Left ventricle myocardium superior (tissue), 1 donor: ENCODE measurements around the gene FAM131C. TPM values are rescaled to one million over a fixed set of nuclear protein-coding genes. Genes with fewer than 3 reads are reported as not detected.
A peak's percentile ranks its signal among the peaks of the same experiment; 100 is the strongest.

Source experiments
- ATAC-seq: fragments of 200-7000 bp; cut with Tn5 transposase; one replicate; pipeline ENCODE4 v1.9.1; 2020; ENCODE audit warnings: mild to moderate bottlenecking, moderate library complexity
- DNase-seq: peaks from one replicate; pipeline ENCODE4 v3.0.0-alpha.2; 2020
- intact Hi-C: fragments of 100-400 bp; cut with micrococcal nuclease; formaldehyde crosslinking; loops from one replicate; pipeline ENCODE4 v1.11.0; 2022
- long read RNA-seq: library from polyadenylated mRNA; unstranded; transcript quantifications from one replicate; pipeline ENCODE4 v2.0.0, GENCODE V29; 2021
- total RNA-seq: library from RNA; stranded (reverse); fragmentation: NEBNext Ultra II Directional; extraction: Animal tissue kit (Norgen Biotek cat#: 25700); gene quantifications from one replicate; pipeline ENCODE4 v1.2.1, GENCODE V29; 2021
- donor health status: DM: no; HTN: yes; CAD: no; lungs with severe emphysema.

FAM131C gene, protein sequence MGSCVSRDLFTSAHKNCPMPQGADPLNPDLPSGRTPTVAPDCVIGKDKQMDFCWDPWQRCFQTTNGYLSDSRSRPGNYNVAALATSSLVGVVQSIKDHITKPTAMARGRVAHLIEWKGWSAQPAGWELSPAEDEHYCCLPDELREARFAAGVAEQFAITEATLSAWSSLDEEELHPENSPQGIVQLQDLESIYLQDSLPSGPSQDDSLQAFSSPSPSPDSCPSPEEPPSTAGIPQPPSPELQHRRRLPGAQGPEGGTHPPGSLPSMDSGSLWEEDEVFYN
- 3.7 TPM for total RNA-seq
- long read RNA-seq, transcript FAM131C-201 (7 exons, 1,695 nt): major isoform, 18 of 24 reads
- long read RNA-seq, partial matches to known transcripts: 2 of 24 reads
- long read RNA-seq, other reads (novel, unspliced or antisense): 3 of 24 reads

- DNase-seq (peak; percentile 57), ATAC-seq (peak; percentile 29)
- intact Hi-C loops: loop anchor here (10.0 kb wide), 1 partner anchor 291 kb away; the partner anchor contains the start of gene SZRD1
Measured at GRCh38 chr1:16073490-16074119, at the start of gene FAM131C. FAM131C (minus strand) TSS chr1:16073651; CDS start chr1:16073442, 209 bp downstream.

DNA sequence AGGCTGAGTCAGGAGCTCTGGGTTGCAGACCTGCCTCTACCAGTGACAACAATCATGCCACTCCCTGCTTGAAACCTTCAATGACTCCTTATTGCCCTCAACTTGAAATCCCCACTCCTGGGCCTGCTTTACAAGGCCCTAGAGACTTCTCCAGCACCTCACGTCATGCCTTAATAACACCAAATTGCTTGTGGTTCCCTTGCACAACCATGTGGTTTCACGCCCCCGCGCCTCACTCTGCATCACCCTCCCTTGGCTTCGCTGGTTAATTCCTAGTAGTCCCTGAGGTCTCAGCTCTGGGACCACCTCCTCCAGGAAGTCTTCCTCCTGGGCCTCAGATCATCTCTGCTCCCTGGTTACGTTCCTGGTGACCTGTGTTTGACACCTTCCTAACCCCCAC, 49.5 kb upstream of the FAM131C start:
- DNase-seq (peak; percentile 25), ATAC-seq (no peak)
- intact Hi-C loops: no loop called here

GRCh38 chr1:16122350-16122881, 49.0 kb upstream of the FAM131C start:
- ATAC-seq (no peak), DNase-seq (peak; percentile 15)
- intact Hi-C loops: no loop called here

DNA sequence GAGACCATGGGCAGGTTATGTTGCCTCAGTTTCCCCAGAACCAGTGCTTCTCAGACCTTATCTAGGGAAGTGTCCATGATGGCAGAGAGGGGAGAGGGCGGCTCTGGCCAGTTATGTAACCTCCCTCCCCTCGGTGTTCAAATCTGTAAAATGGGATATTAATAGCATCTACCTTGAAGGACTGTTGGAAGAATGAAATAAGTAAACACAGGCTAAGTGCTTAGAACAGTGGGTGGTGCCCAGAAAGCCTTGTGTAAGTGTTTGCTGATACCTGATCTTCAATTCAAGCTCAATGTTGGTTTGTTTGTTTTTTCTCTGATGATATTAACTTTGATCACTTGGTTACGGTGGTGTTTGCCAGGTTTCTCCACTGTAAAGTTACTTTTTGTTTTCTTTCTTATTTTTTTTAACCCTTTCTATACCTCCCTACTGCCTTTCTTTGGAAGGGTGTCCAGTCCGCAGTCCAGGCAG, 47.5 kb upstream of the FAM131C start:
- DNase-seq (no peak), ATAC-seq (no peak)
- intact Hi-C loops: no loop called here

DNA sequence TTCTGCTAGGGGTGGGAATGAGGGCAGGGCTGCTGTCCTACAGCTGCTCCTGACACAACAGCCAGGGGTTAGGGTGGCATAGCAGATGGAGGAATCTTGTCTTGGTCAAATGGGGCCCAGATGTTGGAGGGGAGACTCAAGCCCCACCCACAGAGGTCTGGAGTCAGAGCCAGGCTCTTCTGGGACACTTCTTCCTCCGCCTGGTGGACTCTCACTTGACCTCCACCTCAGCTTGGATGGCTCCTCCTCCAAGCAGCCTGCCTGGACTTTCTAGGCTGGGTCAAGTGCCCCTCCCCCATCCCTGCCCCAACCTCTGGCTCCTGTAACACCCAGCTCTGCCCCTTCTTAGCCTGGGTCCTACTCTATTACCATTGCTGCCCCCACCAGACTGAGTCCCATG, 47.0 kb upstream of the FAM131C start:
- intact Hi-C loops: no loop called here
- DNase-seq (no peak), ATAC-seq (no peak)

DNA sequence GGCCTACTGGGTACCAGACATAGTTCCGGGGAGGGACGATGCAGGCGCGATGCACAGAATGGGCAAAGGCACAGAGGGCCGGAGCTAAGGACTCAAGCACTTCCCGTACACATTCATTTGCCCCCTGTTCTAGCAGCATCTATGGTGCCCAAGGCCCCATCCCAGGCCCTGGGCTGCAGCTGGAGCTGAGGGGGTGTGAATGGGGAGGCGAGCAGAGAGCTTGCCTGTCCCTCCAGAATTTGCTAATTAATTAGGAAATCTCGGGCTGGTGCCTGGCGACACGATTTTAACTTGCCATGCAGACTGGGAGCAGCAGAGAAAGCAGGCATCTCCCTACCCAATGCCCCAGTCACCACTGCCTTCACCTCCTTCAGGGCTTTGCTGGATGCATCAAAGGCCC, 46.5 kb upstream of the FAM131C start:
- intact Hi-C loops: no loop called here
- DNase-seq (no peak), ATAC-seq (no peak)

- DNase-seq (no peak), ATAC-seq (no peak)
- intact Hi-C loops: no loop called here
Measured at GRCh38 chr1:16119504-16119903, 46.1 kb upstream of the FAM131C start.

- ATAC-seq (no peak), DNase-seq (peak; percentile 19)
Measured at GRCh38 chr1:16118706-16119105, 45.3 kb upstream of the FAM131C start.

GRCh38 chr1:16117936-16118335, 44.5 kb upstream of the FAM131C start:
- DNase-seq (no peak), ATAC-seq (no peak)
- intact Hi-C loops: no loop called here

More at GRCh38 chr1:16118706-16119105, 45.3 kb upstream of the FAM131C start:
- intact Hi-C loops: no loop called here

GRCh38 chr1:16117369-16117768, 43.9 kb upstream of the FAM131C start:
- peak; percentile 2 for DNase-seq
- no peak for ATAC-seq
- intact Hi-C loops: no loop called here

- no peak for ATAC-seq
- DNase-seq: no peak
- intact Hi-C loops: no loop called here
Measured at GRCh38 chr1:16116625-16117024, 43.2 kb upstream of the FAM131C start.

DNA sequence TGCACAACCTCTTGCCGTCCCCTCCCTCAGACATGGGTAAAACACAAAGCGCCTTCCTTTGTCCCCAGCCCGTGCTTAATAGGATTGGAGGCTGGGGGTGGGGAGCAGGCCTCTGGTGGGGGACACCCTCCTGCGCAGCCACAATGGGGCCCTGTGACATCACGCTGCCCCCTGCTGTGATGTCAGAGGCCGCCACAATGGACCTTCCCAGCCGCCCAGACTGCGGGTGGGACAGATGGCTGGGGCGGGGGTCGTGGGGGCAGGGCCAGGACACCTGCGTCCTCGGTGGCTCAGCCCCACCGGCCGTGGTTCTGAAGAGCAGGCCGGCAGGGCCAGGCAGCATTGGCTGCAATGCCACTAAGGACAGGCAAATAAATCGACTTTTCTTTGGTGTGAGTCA, 42.6 kb upstream of the FAM131C start:
- DNase-seq (no peak), ATAC-seq (no peak)
- intact Hi-C loops: no loop called here

GRCh38 chr1:16115468-16115983, 42.1 kb upstream of the FAM131C start:
- ATAC-seq: no peak
- DNase-seq: no peak
- intact Hi-C loops: no loop called here

GRCh38 chr1:16114527-16115467, 41.3 kb upstream of the FAM131C start:
- intact Hi-C loops: no loop called here
- DNase-seq (peak; percentile 6), ATAC-seq (no peak)

DNA sequence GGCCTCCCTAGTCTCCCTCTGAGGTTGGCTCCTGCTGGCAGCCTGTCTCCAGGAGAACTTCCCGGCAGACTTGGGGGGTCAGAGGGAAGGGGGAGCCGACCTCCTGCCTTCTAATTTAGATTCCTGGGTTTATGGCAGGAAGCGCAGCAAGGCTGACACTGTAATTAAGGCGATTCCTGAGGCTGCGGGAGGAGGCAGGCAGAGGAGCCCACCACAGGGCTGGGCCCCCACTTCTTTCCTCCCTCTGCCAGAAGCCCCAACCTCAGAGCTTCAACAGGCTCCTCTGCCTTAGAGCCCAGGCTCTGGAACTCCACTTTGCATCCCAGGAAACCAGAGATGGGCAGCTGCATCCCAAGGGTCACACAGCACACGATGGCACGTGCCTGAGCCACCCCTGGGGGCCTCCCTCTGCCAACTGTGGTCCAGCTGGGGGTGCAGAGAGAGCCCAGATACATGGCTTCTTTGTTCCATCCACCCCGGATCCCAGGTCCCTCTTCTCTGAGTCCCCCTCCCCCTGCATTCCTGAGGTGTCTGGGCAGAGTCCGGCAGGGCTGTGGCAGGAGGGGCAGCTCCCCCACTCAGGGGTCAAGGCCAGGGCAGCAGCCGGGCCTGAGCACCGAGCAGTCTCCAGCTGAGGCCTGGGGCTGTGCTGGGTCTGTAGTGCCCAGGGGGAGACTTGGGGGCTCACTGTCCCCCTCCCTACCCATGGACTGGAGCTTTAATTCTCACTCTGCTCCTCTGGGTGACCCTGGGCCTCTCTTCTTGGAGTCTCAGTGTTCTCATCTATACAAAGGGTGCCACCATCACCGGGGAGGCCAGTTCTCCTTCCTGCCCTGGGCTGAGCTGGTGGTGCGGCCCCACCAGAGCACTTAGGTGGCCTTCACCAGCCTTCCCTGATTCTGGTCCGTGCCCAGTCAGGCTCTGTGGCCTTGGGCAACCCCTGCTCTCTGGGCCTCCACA, 39.4 kb upstream of the FAM131C start:
- ATAC-seq (peak; percentile 41), DNase-seq (peak; percentile 16)
- intact Hi-C loops: no loop called here

DNA sequence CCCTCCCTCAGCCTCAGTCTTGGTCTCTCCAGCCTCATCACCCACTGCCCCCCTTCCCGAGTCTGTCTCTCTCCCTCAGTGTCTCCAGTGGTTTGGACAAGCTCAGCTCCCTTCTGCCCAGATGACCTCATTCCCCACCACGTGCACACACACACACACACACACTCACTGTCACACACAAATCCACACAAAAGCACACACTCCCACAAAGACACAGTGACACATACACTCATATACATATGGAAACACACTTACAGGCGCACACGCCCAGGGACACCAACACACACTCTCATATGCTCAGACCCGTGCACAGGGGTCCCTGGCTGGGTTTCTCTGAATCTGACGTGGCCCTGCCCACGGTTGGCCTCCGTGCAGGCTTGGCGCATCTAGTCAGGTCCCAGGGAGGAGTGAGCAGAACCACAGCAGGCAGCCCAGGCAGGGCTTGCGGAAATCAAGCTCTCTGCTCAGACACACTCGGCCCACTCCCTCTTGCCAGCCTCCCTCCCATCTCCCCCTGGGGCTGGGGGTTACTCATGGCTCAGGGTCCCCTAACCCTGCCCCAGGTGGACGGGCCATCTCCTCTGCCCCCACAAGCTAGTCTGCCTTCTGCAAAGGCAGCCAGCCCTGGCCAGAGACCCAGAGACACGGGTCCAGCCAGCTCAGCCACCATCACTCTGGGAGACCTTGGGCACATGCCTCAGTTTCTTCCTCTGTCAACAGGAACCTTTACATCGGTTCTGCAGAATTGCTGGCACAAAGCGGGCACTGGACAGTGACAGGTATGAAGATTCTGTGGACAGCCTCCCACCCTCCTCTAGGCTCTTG, 38.5 kb upstream of the FAM131C start:
- ATAC-seq: peak; percentile 79
- intact Hi-C loops: no loop called here
- DNase-seq: no peak

- ATAC-seq (no peak), DNase-seq (no peak)
Measured at GRCh38 chr1:16110884-16111283, 37.4 kb upstream of the FAM131C start.

More at GRCh38 chr1:16110884-16111283, 37.4 kb upstream of the FAM131C start:
- intact Hi-C loops: no loop called here
